ENCODE results near the gene RAB31.
"Not testable (repeated sequence)": the region's sequence is repeated elsewhere in the genome, so short reads cannot be mapped to it uniquely, and the experiment has no call there.

Gene RAB31

GRCh38 chr18:9894454-9895068 is 186.5 kb downstream of the RAB31 start:
- H3K4me2 ChIP-seq, result no peak overlapping the region
- no peak overlapping the region for H3K27ac ChIP-seq
- peaks cover 0 to 10% (median 0%) of the 10 kb centered on the region in 10 experiments; a peak in 6 of 20 replicates for H3K4me1 ChIP-seq

DNA sequence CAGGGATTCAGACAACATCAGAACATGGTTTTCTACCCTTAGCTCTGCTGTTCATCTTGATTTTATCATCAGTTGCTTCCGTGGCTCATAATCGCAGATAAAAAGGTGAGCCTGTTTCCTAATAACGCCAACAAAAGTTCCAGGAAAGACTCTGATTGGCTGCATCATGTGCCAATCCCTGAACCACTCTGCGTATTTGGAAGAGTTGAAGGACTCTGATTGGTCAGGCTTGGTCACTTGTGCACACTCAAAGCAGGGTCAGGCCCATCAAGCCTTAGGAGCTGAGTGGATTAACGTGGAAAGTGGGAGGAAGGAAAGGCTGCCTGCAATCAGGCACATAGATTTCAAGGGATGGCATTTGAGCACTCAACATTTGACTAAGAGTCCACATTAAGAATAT is 189.0 kb downstream of the RAB31 start:
- H4K20me1 ChIP-seq, result no peaks in the 10 kb centered on the region
- no peaks in the 10 kb centered on the region for H3K36me3 ChIP-seq
- H3K9ac ChIP-seq, result no peak overlapping the region
- no peak for TF ChIP-seq Cebpa-rat (IDR thresholded peaks at IDR 0.05)
- no peak overlapping the region for H3K27ac ChIP-seq
- H3K4me3 ChIP-seq, result no peak overlapping the region
- no peak overlapping the region for H3K4me2 ChIP-seq
- H3K9me3 ChIP-seq (replicated peaks in 1 of 11), result no peaks in the 10 kb centered on the region
- H3K27me3 ChIP-seq, result no peaks in the 10 kb centered on the region
- H3K4me1 ChIP-seq, result peaks cover 0 to 10% (median 0%) of the 10 kb centered on the region in 10 experiments; a peak in 7 of 20 replicates

More at GRCh38 chr18:9894454-9895068, 186.5 kb downstream of the RAB31 start:
- no peak overlapping the region for H3K9ac ChIP-seq
- H3K9me3 ChIP-seq (replicated peaks in 1 of 11), result no peaks in the 10 kb centered on the region
- H4K20me1 ChIP-seq, result no peaks in the 10 kb centered on the region
- no peak for TF ChIP-seq Cebpa-rat (IDR thresholded peaks at IDR 0.05)
- H3K4me3 ChIP-seq, result no peak overlapping the region
- H3K27me3 ChIP-seq, result no peaks in the 10 kb centered on the region
- no peaks in the 10 kb centered on the region for H3K36me3 ChIP-seq

DNA sequence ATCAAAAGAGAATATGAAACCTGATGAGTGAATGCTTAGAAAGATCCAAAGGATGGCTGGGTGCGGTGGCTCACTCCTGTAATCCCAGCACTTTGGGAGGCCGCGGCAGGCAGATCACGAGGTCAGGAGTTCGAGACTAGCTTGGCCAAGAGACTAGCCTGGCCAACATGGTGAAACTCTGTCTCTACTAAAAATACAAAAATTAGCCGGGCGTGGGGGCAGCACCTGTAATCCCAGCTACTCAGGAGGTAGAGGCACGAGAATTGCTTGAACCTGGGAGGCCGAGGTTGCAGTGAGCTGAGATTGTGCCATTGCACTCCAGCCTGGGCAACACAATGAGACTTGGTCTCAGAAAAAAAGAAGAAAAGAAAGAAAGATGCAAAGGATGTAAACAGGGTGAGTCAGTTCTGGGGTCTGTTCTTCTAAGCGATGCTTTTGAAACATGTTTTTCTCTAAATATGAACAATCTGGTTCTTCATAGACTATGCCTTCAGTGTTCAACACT is 189.7 kb downstream of the RAB31 start:
- not testable (repeated sequence) for H4K20me1 ChIP-seq; H3K27me3 ChIP-seq; H3K4me2 ChIP-seq; H3K36me3 ChIP-seq; H3K4me3 ChIP-seq; H3K9ac ChIP-seq; H3K27ac ChIP-seq; H3K4me1 ChIP-seq; H3K9me3 ChIP-seq (replicated peaks in 1 of 11)

DNA sequence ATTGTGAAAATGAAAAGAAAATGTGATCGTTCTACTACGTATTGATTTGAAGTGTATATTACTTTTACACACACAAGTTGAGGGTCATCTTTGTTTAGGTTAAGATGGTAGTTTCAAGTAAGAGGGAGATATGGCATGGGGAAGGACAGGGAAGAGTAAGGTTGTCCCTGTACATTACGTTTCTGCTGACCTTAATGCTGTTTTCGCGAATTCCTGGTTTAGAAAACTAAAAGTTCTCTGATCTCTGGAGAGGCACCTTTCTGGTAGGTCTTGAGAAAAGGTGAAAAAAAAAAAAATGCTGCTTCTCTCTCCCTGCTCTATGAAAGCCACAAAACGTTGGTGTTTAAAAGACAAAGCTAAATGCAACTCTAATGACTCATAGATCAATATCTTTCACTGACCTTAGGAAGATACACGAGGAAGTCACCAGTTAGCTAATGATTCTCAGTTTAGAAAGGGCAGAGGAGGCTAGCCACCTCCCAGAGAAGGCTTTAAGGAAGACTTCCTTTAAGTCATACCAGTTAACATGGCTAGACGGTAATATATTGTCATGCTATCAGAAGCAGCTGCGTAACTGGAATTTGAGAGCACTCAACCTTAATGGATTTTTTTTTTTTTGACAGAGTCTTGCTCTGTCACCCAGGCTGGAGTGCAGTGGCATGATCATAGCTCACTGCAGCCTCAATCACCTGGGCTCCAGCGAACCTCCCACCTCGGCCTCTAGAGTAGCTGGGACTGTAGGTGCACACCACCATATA is 190.9 kb downstream of the RAB31 start:
- Histone ChIP-seq H3K9ac (no peak overlapping the region), H4K20me1 (no peaks in the 10 kb centered on the region), H3K4me1 (peaks cover 0 to 10% (median 0%) of the 10 kb centered on the region in 10 experiments; a peak in 7 of 20 replicates), H3K4me2 (peak overlapping the region in 3 of 11 experiments; percentile 20 to 53 (median 25); a peak in 4 of 22 replicates), H3K9me3 (replicated peaks in 1 of 11) (no peaks in the 10 kb centered on the region), H3K27ac (no peak overlapping the region), H3K4me3 (no peak overlapping the region), H3K36me3 (no peaks in the 10 kb centered on the region), H3K27me3 (no peaks in the 10 kb centered on the region)
- TF ChIP-seq Cebpa-rat (IDR thresholded peaks at IDR 0.05), result no peak

DNA sequence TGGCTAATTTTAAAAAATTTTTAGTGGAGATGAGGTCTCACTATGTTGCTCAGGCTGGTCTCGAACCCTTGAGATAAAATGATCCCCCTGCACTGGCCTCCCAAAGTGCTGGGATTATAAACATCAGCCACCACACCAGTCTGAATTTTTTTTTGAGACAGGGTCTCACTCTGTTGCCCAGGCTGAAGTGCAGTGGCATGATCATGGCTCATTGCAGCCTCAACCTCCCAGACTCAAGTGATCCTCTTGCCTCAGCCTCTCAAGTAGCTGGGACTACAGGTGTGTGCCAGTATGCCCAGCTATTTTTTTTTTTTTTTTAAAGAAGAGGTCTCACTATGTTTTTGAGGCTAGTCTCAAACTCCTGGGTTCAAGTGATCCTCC is 191.4 kb downstream of the RAB31 start:
- H3K4me1 ChIP-seq; H3K27me3 ChIP-seq; H4K20me1 ChIP-seq; H3K9ac ChIP-seq; H3K36me3 ChIP-seq; H3K9me3 ChIP-seq (replicated peaks in 1 of 11); H3K4me3 ChIP-seq; H3K27ac ChIP-seq: not testable (repeated sequence)
- H3K4me2 ChIP-seq, result 0 out of 22 replicates have a peak overlapping the region, but pooled peaks of 3 of the 11 experiments have one; percentile 20 to 53 (median 25)

- H3K4me2 ChIP-seq, result no peak overlapping the region
- no peaks in the 10 kb centered on the region for H3K9me3 ChIP-seq (replicated peaks in 1 of 11)
- H3K27ac ChIP-seq, result no peak overlapping the region
- H3K4me1 ChIP-seq, result peaks cover 0 to 10% (median 0%) of the 10 kb centered on the region in 10 experiments; a peak in 7 of 20 replicates
- no peaks in the 10 kb centered on the region for H4K20me1 ChIP-seq
- H3K9ac ChIP-seq, result no peak overlapping the region
- H3K36me3 ChIP-seq, result no peaks in the 10 kb centered on the region
- no peaks in the 10 kb centered on the region for H3K27me3 ChIP-seq
- no peak overlapping the region for H3K4me3 ChIP-seq
- no peak for TF ChIP-seq Cebpa-rat (IDR thresholded peaks at IDR 0.05)
These were observed 192.6 kb downstream of the RAB31 start for GRCh38 chr18:9900699-9901098.

DNA sequence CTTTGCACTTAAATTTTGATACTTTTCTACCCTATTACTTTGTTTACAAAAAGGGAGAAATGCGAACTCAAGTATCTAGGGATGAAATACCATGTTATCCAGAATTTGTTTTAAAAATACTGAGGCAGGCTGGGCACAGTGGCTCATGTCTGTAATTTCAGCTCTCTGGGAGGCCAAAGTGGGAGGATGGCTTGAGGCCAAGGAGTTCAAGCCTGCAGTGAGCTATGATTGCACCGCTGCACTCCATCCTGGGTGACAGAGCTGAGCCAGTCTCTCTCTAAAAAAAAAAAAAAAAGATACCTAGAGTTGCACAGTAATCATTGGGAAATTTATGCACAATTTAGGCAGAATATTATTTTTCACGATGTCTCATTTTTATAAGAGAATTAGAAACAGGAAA is 193.3 kb downstream of the RAB31 start:
- TF ChIP-seq Cebpa-rat (IDR thresholded peaks at IDR 0.05), result no peak
- H3K4me2 ChIP-seq, result no peak overlapping the region
- no peak overlapping the region for H3K4me3 ChIP-seq
- H4K20me1 ChIP-seq, result no peaks in the 10 kb centered on the region
- no peak overlapping the region for H3K9ac ChIP-seq
- H3K36me3 ChIP-seq, result no peaks in the 10 kb centered on the region
- peaks cover 0 to 10% (median 0%) of the 10 kb centered on the region in 10 experiments; a peak in 7 of 20 replicates for H3K4me1 ChIP-seq
- no peak overlapping the region for H3K27ac ChIP-seq
- H3K27me3 ChIP-seq, result no peaks in the 10 kb centered on the region
- H3K9me3 ChIP-seq (replicated peaks in 1 of 11), result no peaks in the 10 kb centered on the region

DNA sequence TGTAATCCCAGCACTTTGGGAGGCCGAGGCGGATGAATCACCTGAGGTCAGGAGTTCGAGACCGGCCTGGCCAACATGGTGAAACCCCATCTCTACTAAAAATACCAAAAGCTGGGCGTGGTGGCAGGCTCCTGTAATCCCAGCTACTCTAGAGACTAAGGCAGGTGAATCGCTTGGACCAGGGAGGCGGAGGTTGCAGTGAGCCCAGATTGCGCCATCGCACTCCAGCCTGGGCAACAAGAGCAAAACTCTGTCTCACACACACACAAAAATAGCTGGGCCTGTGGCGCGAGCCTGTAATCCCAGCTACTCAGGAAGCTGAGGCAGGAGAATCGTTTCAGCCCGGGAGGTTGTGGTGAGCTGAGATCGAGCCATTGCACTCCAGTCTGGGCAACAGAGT is 194.2 kb downstream of the RAB31 start:
- H3K27ac ChIP-seq; H3K4me2 ChIP-seq; H3K9me3 ChIP-seq (replicated peaks in 1 of 11); H3K4me3 ChIP-seq; H3K27me3 ChIP-seq; H3K4me1 ChIP-seq; H3K36me3 ChIP-seq; H4K20me1 ChIP-seq; H3K9ac ChIP-seq: not testable (repeated sequence)
- TF ChIP-seq Cebpa-rat (IDR thresholded peaks at IDR 0.05), result 0 out of 22 replicates have a peak, but pooled peaks of 1 of the 11 experiments have one; percentile 36

- Histone ChIP-seq H3K4me1 (peaks cover 0 to 10% (median 0%) of the 10 kb centered on the region in 10 experiments; a peak in 7 of 20 replicates), H3K4me3 (no peak overlapping the region), H3K9ac (no peak overlapping the region), H3K9me3 (replicated peaks in 1 of 11) (no peaks in the 10 kb centered on the region), H3K4me2 (no peak overlapping the region), H3K27ac (no peak overlapping the region), H3K27me3 (no peaks in the 10 kb centered on the region), H4K20me1 (no peaks in the 10 kb centered on the region), H3K36me3 (no peaks in the 10 kb centered on the region)
- no peak for TF ChIP-seq Cebpa-rat (IDR thresholded peaks at IDR 0.05)
These were observed 194.7 kb downstream of the RAB31 start for GRCh38 chr18:9902832-9903231.
